ENCODE data around the gene PFDN2. TPM values are rescaled to one million over a fixed set of nuclear protein-coding genes. Genes with fewer than 3 reads are reported as not detected.
A peak's percentile ranks its signal among the peaks of the same experiment; 100 is the strongest.

The PFDN2 gene
- total and polyA plus RNA-seq, 2 of the 4 experiments (the other 2 are of a cell fraction), result 62.4 to 179 TPM

GRCh38 chr1:161071886-161072371 lies 45.9 kb downstream of the PFDN2 start:
- Histone ChIP-seq H2BK20ac (ENCODE audit: low read depth, low read length) (no peak overlapping the region), H2AFZ (replicated peaks; ENCODE audit: low read length, poor library complexity) (peak overlapping the region; percentile 33), H4K5ac (ENCODE audit: low read depth, low read length) (no peak overlapping the region), H3K79me1 (ENCODE audit: low read depth in 1 of 2, low read length in 2 of 2) (no peaks in the 10 kb centered on the region), H4K91ac (ENCODE audit: insufficient read depth, low read depth, low read length) (no peak overlapping the region), H2AK9ac (replicated peaks; ENCODE audit: low read depth, low read length, poor library complexity) (no peak overlapping the region), H2BK15ac (ENCODE audit: low read depth, low read length) (no peak overlapping the region), H3K56ac (ENCODE audit: extremely low read depth, insufficient read depth, low read length) (no peak overlapping the region), H3K9ac (ENCODE audit: low read depth, low read length) (no peak overlapping the region), H4K8ac (ENCODE audit: low read depth in 2 of 2, low read length in 2 of 2) (no peak overlapping the region), H2BK5ac (ENCODE audit: low read depth, low read length, poor library complexity, severe bottlenecking) (no peak overlapping the region), H3K14ac (replicated peaks; ENCODE audit: low read depth, low read length) (no peak overlapping the region), H3K4ac (ENCODE audit: low read depth, low read length) (no peak overlapping the region), H3K36me3 (ENCODE audit: control insufficient read depth, insufficient read depth, low read length) (no peaks in the 10 kb centered on the region), H3K4me3 (ENCODE audit: insufficient read depth, low read depth, low read length) (no peak overlapping the region), H3K27me3 (ENCODE audit: control insufficient read depth, insufficient read depth, low read length) (no peaks in the 10 kb centered on the region; the same call in 1 of the 2 replicates), H3K4me1 (ENCODE audit: control insufficient read depth, insufficient read depth, low read length) (no peaks in the 10 kb centered on the region), H3K4me2 (ENCODE audit: low read depth, low read length) (no peak overlapping the region), H2BK120ac (ENCODE audit: low read depth, low read length) (no peak overlapping the region), H3K9me1 (ENCODE audit: insufficient read depth, low read length) (no peaks in the 10 kb centered on the region), H3K18ac (ENCODE audit: low read depth, low read length) (no peak overlapping the region), H2AK5ac (ENCODE audit: low read depth, low read length) (no peak overlapping the region), H3K23ac (ENCODE audit: low read depth, low read length) (no peak overlapping the region), H3K27ac (ENCODE audit: insufficient read depth, low read length) (no peak overlapping the region), H3K9me3 (ENCODE audit: control insufficient read depth, insufficient read depth, low read length) (no peaks in the 10 kb centered on the region), H4K20me1 (ENCODE audit: insufficient read depth, low read length) (no peaks in the 10 kb centered on the region; the same call in none of the 2 replicates)
- in situ Hi-C loops (cut with MboI; ENCODE audit: low sequenced_read_pairs) (no loop called here), intact Hi-C loops (cut with micrococcal nuclease) (loop anchor here (2.0 kb wide), 1 partner anchor 25 kb away; no protein-coding TSS in a partner anchor), dilution Hi-C loops (cut with HindIII; ENCODE audit: low sequenced_read_pairs, unreplicated experiment) (no loop called here)
- TF ChIP-seq CTCF (conservative IDR thresholded peaks at IDR 0.05; ENCODE audit: low read depth, low read length) (peak; percentile 50), SMC3 (IDR thresholded peaks at IDR 0.05; ENCODE audit: low read depth, low read length) (peak; percentile 67), RFX5 (IDR thresholded peaks at IDR 0.05; ENCODE audit: low read depth, low read length) (no peak), RAD21 (IDR thresholded peaks at IDR 0.05; ENCODE audit: low read length) (peak; percentile 62)
- ChIA-PET POLR2A (ENCODE audit: unreplicated experiment) (no interaction called here), CTCF (interaction anchor here (0.6 to 1.8 kb wide), 3 partner anchors 26 to 52 kb away, joined by 3 to 7 read pairs (median 4); partner anchors contain the start of gene KLHDC9)
- no TSS peak for BruUV-seq (replicated peaks)
- ATAC-seq (ENCODE audit: low read depth) (peak; percentile 63; the same call in 1 of the 2 replicates), DNase-seq (no peak)
- WGBS, 2 experiments (ENCODE audit: extremely low coverage in 2 of 2, insufficient read length in 1 of 2), result 94% methylated on average over 3 of the region's 9 CpGs; no CpG with 5 or more reads in 1 of the 2 experiments
